NCI-H2107 treated with DMSO at 0.1 percent for 48 hours (cell line): ENCODE results near the gene SKAP1.
"Not testable (repeated sequence)": the region's sequence is repeated elsewhere in the genome, so short reads cannot be mapped to it uniquely, and the experiment has no call there.

Experiments used
- DNase-seq: peaks from one replicate; lab custom pipeline; 2025; ENCODE audit not compliant: unreplicated experiment; lab: John Stamatoyannopoulos, UW

The SKAP1 gene

DNA sequence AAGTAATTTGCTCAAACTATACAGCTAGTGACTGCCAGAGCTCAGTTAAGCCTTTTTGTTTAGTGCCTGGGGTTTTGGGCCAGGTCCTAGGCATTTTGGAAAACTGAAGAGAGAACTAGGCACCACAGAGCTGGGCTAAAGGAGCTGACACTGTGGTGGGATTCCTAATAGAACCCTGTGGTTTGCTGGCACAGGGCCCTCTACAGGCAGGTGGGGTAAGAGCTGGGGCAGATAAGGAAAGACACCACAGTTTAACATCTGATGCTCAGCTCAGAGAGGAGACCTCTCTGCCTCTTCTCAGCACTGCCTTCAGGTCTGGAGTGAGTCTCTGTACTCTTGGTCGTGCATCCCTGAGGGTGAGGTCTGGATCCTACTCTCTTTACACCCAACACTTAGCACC is 201.3 kb downstream of the SKAP1 start:
- DNase-seq, result no peak

- no peak for DNase-seq
Measured at GRCh38 chr17:48225725-48226567, 204.1 kb downstream of the SKAP1 start.

GRCh38 chr17:48223945-48224344 is 206.1 kb downstream of the SKAP1 start:
- DNase-seq, result no peak

DNA sequence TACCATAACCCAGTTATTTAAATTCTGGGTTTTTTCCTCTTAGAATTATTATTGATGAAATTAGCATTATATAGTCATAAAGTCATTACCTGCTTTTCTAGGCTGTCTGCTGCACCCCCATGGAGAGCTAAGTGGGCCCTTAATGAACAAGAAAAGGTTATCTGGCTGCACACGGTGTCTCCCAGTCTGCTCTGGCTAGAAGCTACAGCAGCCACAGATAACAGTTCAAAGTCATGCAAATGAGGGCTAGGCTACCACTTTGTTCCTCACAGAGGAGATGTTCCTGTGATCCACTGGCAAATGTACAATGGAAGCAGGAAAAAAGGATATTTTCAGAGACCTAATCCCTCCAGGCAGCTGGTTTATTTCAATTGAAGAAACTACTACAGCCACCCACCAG is 210.4 kb downstream of the SKAP1 start:
- no peak for DNase-seq

DNA sequence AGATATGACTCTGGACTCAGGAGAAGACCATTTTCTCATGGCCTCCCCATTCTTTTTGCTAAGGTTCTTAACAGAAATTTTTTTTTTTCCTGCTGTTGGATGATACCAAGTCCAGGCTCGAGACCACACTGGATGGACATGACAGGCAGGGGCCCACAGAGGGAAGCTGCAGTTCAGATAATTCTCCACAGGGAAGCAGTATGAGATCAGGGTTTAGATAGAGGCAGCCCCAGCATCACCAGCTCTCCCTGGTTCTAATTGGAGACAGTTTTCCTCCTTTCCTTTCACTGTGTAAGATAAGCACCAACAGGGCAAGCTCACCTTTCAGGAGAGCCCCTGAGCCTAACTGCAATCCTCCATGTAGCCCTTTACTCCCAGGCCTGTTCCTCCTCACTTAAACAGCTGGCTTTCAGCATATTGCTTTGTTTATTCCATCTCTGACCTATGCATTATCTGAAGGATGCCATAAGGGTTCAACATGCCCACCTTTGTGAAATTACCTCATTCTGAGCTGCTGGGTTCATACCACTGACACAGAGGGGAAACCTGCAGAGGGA is 214.4 kb downstream of the SKAP1 start:
- DNase-seq, result peak; percentile 93

DNA sequence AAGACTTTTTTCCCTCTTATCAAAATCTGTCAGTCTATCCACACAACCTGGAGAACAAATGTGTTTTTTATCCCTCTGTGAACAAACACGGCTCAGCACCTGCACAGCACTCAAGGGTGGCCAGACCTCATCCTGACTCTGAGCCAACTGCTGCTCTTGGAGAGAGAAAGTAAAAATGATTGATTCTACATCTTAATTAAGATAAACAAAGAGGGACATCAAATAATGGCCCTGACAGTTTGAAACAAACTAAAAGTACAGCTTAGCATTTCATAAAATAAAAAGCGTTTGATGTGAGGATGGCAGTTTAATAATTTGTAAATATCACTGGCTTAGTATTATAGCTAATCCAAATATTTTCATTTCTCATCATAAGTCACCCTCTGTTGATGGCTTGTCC is 216.2 kb downstream of the SKAP1 start:
- no peak for DNase-seq

GRCh38 chr17:48211787-48212186 is 218.2 kb downstream of the SKAP1 start:
- no peak for DNase-seq

DNA sequence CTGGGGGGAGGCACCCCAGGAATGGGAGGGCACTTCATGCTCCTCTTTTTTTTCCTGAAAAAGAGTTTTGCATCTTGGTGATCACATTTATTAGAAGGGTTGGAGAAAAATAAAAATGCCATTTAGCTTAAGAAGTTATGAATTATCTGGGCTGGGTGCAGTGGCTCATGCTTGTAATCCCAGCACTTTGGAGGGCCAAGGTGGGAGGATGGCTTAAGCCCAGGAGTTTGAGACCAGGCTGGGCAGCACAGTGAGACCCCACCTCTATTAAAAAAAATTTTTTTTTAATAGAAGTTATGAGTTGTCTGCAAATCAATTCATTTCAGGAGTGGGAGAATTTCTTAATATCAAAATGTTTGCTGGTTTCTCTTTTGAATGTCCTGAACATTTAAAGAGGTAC is 219.0 kb downstream of the SKAP1 start:
- DNase-seq, result no peak

GRCh38 chr17:48209973-48210372 is 220.0 kb downstream of the SKAP1 start:
- DNase-seq, result no peak

DNA sequence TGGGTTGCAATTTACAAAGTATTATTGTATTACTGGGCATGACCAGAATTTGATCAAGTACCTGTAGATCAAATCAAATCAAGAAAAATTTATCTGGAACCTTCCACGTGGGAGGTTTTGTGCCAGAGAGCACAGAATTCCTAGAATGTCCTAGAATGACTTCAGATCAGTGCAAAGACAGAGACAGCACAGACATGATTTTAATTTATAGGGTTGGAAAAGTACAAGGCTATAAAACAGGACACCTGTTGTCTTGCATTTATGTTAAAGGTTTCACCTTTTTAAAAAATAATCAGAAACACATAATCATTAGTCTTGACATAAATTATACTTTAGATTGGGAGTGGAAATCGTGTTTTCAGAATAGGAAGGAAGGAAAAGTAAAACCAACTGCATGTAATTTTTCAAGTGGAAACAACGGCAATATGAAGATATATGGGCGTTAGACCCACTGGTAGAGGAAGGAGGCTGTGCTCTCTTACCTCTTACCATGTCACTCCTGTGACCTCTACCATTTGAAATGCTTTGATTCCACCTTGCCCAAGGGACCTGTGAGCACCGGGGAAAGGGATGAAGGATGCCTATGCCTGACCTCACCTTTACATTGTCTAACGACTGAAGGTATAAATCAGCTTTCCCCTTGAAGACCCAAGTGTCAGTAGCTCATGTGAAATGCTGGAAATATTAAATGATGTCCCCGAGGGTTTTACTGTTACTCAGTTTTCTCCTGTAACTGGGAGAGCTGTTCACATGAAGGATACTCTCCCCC is 222.1 kb downstream of the SKAP1 start:
- no peak for DNase-seq

GRCh38 chr17:48207036-48207435 is 223.0 kb downstream of the SKAP1 start:
- DNase-seq, result not testable (repeated sequence)

DNA sequence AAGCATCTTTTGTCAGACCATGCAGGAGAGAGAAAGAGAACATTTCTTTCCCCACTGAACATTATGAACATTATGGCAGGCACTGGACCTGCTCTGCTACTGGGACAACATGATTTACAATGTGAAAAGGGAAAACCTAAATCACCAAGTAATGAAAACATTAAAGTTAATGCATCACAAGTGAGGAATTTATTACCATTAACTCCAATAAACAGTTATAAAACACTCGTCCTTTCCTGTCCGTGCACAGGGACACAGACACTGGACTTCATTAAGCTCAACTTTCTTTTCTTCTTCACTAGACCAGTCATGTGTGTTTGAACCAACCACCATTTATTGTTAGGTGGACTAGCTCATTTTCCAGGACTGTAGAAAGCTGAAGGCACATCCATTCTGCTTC is 227.1 kb downstream of the SKAP1 start:
- DNase-seq, result no peak

GRCh38 chr17:48198950-48199541 is 231.0 kb downstream of the SKAP1 start:
- DNase-seq, result peak; percentile 50

DNA sequence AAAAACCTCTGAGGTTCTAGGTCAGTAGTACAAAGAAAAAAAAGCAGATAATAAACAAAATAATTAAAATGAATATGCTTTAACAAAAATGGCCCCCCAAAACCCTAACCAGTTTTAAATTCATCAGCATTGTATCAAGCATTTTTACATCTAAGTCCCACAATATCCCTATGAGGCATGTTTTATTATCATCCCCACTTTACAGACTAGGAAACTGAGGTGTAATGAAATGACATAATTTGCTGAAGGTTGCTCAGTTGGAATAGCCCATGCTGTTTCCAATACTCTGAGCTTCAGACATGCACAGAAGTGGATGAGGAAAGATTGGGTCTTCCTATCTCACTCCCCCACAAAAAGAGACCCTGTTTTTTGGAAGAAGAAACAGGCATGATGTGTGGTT is 234.1 kb downstream of the SKAP1 start:
- no peak for DNase-seq

DNA sequence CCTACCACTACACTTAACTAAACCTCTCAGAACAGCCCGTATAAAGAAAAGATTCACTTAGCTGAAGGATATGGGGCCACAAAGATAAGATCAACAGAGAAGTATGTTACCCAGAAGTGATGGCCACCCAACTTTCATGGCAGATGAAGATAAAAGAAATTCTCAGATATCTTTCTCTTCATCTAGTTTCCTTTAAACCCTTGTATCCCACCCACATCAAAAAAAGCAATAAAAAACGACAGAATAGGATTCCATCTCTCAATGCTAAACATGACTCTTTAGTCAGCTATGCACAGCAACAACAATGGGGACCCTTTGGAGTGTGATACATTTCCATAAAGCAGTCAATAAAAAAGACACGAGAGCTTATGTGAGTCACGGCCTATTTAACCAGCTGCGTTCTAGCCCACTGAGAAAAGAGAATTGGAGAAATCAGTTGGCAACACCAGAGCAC is 235.9 kb downstream of the SKAP1 start:
- peak; percentile 86 for DNase-seq

- no peak for DNase-seq
Measured at GRCh38 chr17:48192321-48192731, 237.7 kb downstream of the SKAP1 start.

GRCh38 chr17:48191362-48191761 is 238.7 kb downstream of the SKAP1 start:
- DNase-seq, result no peak

GRCh38 chr17:48190871-48191270 is 239.1 kb downstream of the SKAP1 start:
- no peak for DNase-seq

- peak; percentile 74 for DNase-seq
Measured at GRCh38 chr17:48187872-48188608, 242.0 kb downstream of the SKAP1 start.

DNA sequence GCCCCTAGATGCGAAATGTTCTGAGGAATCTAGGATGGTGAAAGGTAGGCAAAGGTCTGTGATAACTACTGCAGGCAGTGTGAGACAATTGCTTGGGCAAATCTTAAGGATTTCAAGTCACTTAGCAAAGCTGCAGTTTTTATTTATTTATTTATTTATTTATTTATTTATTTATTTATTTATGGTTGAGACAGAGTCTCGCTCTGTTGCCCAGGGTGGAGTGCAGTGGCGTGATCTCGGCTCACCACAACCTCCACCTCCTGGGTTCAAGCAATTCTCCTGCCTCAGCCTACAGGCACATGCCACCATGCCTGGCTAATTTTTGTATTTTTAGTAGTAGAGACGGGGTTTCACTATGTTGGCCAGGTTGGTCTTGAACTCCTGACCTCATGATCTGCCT is 243.7 kb downstream of the SKAP1 start:
- not testable (repeated sequence) for DNase-seq

DNA sequence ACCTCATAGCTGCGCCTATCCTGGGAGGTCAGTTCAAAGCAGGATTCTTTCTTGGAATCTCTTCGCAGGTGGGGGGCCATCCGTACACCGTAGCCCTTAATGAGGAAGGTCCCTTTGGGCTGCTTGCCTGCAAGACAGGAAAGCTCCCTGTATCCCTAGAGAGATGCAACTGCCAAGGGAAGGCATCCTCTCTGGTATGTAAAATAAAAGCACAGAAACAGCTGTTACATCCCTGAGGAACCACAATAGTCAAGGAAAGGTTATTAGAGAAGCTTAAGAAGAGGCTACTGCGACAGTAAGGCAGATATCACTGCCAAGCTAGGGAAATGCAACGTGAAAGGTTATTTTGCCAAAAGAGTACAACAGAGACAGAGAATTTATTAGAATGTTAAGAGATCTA is 245.3 kb downstream of the SKAP1 start:
- DNase-seq, result no peak
